ENCODE measurements around the gene ZNF485. TPM values are rescaled to one million over a fixed set of nuclear protein-coding genes. Genes with fewer than 3 reads are reported as not detected.
"Not testable (repeated sequence)": the region's sequence is repeated elsewhere in the genome, so short reads cannot be mapped to it uniquely, and the experiment has no call there.

The ZNF485 gene
- total RNA-seq, 5 donors from 2014 or later (not counting 1 experiment from before 2014, with no cell fraction given), result 2.3 to 11.9 (median 9.0) TPM

DNA sequence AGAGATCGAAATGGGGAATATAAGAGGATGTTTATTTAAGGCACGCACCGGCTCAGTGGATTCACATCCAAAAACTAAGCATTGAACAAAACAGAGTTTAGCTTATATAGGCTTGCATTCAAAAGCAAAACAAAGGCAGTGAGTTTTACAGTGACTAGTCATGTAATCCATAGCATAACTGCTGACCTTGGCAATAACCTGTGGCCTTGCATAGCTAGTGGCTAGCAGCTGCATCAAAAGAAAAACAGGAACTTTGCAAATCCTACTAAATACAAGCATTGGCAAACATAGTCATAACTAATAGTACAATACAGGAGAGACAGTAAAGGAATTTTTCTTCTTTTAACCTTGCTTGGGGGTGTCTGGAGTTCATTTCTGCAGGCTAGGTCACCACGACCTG, 9.7 kb upstream of the ZNF485 start:
- no peaks in the 10 kb centered on the region for H3K27me3 Mint-ChIP-seq
- H3K36me3 ChIP-seq (ENCODE audit: control insufficient read depth in 2 of 2, extremely low read depth in 1 of 2, insufficient read depth in 1 of 2, low read length in 1 of 2), result no peaks in the 10 kb centered on the region
- H3K27ac ChIP-seq (ENCODE audit: low read length), result peak overlapping the region; percentile 69
- peak overlapping the region in 1 of 3 donors; percentile 81 for H3K4me3 Mint-ChIP-seq
- peaks cover 28 to 35% (median 34%) of the 10 kb centered on the region in 3 donors for H3K4me1 Mint-ChIP-seq
- H3K36me3 Mint-ChIP-seq, result no peaks in the 10 kb centered on the region
- ChIA-PET POLR2A (interaction anchor here in 1 of 2 donors (0.6 kb wide), 1 partner anchor 94 kb away, joined by 3 read pairs; no protein-coding TSS in a partner anchor), CTCF (no interaction called here)
- no peaks in the 10 kb centered on the region for H3K27me3 ChIP-seq (replicated peaks in 1 of 2; ENCODE audit: control insufficient read depth in 2 of 2, extremely low read depth in 1 of 2, insufficient read depth in 2 of 2, low read length in 1 of 2)
- no CpG with 5 or more reads among the region's 4 CpGs for WGBS (ENCODE audit: insufficient coverage)
- H3K4me1 ChIP-seq (ENCODE audit: control insufficient read depth in 1 of 2, extremely low read depth in 1 of 2, insufficient read depth in 2 of 2, low read length in 2 of 2), result peaks cover 17 to 32% of the 10 kb centered on the region in 2 experiments
- ATAC-seq (replicated peaks in 1 of 4), result no peak
- H3K9me3 Mint-ChIP-seq, result peaks cover 0 to 4% (median 0%) of the 10 kb centered on the region in 3 donors
- H3K27ac Mint-ChIP-seq, result peak overlapping the region; percentile 16 to 91
- peaks cover 2% of the 10 kb centered on the region for H3K9me3 ChIP-seq
- DNase-seq, result no peak
- no peak overlapping the region for H3K4me3 ChIP-seq (ENCODE audit: control insufficient read depth in 1 of 2, extremely low read depth in 1 of 2, low read length in 1 of 2)

DNA sequence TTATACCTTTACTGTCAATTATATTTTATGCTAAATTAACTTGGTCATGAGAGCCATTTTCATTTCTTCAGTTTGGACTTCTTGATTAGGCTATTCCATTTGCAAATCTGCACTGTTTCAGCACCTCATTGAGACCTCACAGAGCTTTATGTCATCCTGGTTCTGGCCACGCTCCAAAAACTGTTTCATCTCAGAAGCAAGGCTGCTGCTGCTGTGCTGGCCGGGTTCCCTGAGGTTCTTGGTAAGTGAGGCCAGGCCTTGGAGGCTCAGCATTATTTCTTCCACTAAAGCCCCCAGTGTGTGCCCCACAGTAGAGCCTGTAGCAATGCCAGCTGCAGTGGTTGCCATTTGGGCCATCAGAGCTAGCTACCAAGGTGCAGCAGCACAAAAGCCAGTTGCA, 7.8 kb upstream of the ZNF485 start:
- Mint-ChIP-seq H3K27me3 (no peaks in the 10 kb centered on the region), H3K36me3 (no peaks in the 10 kb centered on the region), H3K4me3 (no peak overlapping the region), H3K9me3 (no peaks in the 10 kb centered on the region), H3K4me1 (peaks cover 28 to 35% (median 34%) of the 10 kb centered on the region in 3 donors), H3K27ac (no peak overlapping the region)
- ATAC-seq (replicated peaks in 1 of 4) (no peak), DNase-seq (no peak)
- ChIA-PET POLR2A (no interaction called here), CTCF (no interaction called here)
- Histone ChIP-seq H3K27ac (ENCODE audit: low read length) (no peak overlapping the region), H3K4me1 (ENCODE audit: control insufficient read depth in 1 of 2, extremely low read depth in 1 of 2, insufficient read depth in 2 of 2, low read length in 2 of 2) (peaks cover 17 to 32% of the 10 kb centered on the region in 2 experiments), H3K9me3 (no peaks in the 10 kb centered on the region), H3K4me3 (ENCODE audit: control insufficient read depth in 1 of 2, extremely low read depth in 1 of 2, low read length in 1 of 2) (no peak overlapping the region), H3K36me3 (ENCODE audit: control insufficient read depth in 2 of 2, extremely low read depth in 1 of 2, insufficient read depth in 1 of 2, low read length in 1 of 2) (no peaks in the 10 kb centered on the region), H3K27me3 (replicated peaks in 1 of 2; ENCODE audit: control insufficient read depth in 2 of 2, extremely low read depth in 1 of 2, insufficient read depth in 2 of 2, low read length in 1 of 2) (no peaks in the 10 kb centered on the region)
- 79% methylated on average over 2 of the region's 2 CpGs for WGBS (ENCODE audit: insufficient coverage)

- Mint-ChIP-seq H3K4me3 (no peak overlapping the region), H3K9me3 (no peaks in the 10 kb centered on the region), H3K36me3 (no peaks in the 10 kb centered on the region), H3K27me3 (no peaks in the 10 kb centered on the region), H3K27ac (peak overlapping the region in 1 of 2 donors; percentile 15), H3K4me1 (peaks cover 27 to 31% (median 29%) of the 10 kb centered on the region in 3 donors)
- H3K9me3 ChIP-seq, result no peaks in the 10 kb centered on the region
- ATAC-seq (replicated peaks in 1 of 4) (no peak), DNase-seq (no peak)
- peaks cover 17 to 29% of the 10 kb centered on the region in 2 experiments for H3K4me1 ChIP-seq (ENCODE audit: control insufficient read depth in 1 of 2, extremely low read depth in 1 of 2, insufficient read depth in 2 of 2, low read length in 2 of 2)
- WGBS (ENCODE audit: insufficient coverage), result no CpG with 5 or more reads among the region's 2 CpGs
- H3K27ac ChIP-seq (ENCODE audit: low read length), result no peak overlapping the region
- CTCF ChIA-PET, result interaction anchor here in 1 of 2 donors (0.6 kb wide), 1 partner anchor 20 kb away, joined by 3 read pairs; no protein-coding TSS in a partner anchor
- POLR2A ChIA-PET, result no interaction called here
- H3K36me3 ChIP-seq (ENCODE audit: control insufficient read depth in 2 of 2, extremely low read depth in 1 of 2, insufficient read depth in 1 of 2, low read length in 1 of 2), result no peaks in the 10 kb centered on the region
- no peak overlapping the region for H3K4me3 ChIP-seq (ENCODE audit: control insufficient read depth in 1 of 2, extremely low read depth in 1 of 2, low read length in 1 of 2)
- H3K27me3 ChIP-seq (replicated peaks in 1 of 2; ENCODE audit: control insufficient read depth in 2 of 2, extremely low read depth in 1 of 2, insufficient read depth in 2 of 2, low read length in 1 of 2), result no peaks in the 10 kb centered on the region
Measured at GRCh38 chr10:43599333-43599732, 6.9 kb upstream of the ZNF485 start.

GRCh38 chr10:43601576-43601975, 4.7 kb upstream of the ZNF485 start:
- H3K4me3 Mint-ChIP-seq; H3K36me3 ChIP-seq (ENCODE audit: control insufficient read depth in 2 of 2, extremely low read depth in 1 of 2, insufficient read depth in 1 of 2, low read length in 1 of 2); H3K36me3 Mint-ChIP-seq; POLR2A ChIA-PET; DNase-seq; H3K9me3 Mint-ChIP-seq; ATAC-seq (replicated peaks in 1 of 4); CTCF ChIA-PET; H3K4me3 ChIP-seq (ENCODE audit: control insufficient read depth in 1 of 2, extremely low read depth in 1 of 2, low read length in 1 of 2); H3K27ac Mint-ChIP-seq; H3K9me3 ChIP-seq; H3K27me3 Mint-ChIP-seq; H3K27me3 ChIP-seq (replicated peaks in 1 of 2; ENCODE audit: control insufficient read depth in 2 of 2, extremely low read depth in 1 of 2, insufficient read depth in 2 of 2, low read length in 1 of 2); H3K27ac ChIP-seq (ENCODE audit: low read length): not testable (repeated sequence)
- H3K4me1 ChIP-seq (ENCODE audit: control insufficient read depth in 1 of 2, extremely low read depth in 1 of 2, insufficient read depth in 2 of 2, low read length in 2 of 2), result peaks cover under 1 to 14% of the 10 kb centered on the region in 2 experiments
- peaks cover 12 to 16% (median 14%) of the 10 kb centered on the region in 3 donors for H3K4me1 Mint-ChIP-seq
- WGBS (ENCODE audit: insufficient coverage), result 93% methylated on average over 2 of the region's 6 CpGs

DNA sequence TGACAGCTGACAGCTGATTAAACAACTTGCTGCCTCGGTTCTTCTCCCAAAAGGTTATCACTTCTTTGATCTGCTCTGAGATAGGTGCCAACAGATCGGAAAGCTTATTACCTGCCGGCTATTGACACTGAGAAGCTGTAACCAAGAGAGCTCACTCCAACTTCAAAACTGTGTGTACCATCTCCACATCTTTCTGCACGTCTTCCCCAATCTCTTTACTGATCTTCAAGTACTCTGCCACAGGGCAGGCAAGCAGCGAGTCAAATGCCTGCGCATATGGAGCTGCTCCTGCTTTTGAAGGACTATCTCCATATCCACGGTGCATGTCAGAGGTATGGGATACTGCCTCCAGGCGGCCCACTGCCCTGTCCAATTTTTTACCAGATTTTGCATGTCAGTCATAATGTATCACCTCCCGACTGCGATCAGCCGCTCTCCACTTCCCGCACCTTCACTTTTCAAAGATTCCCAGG, 352 bp upstream of the ZNF485 start:
- POLR2A ChIA-PET, result no interaction called here
- ATAC-seq (replicated peaks in 1 of 4), result peak in 3 of 4 experiments; percentile 22 to 26 (median 25)
- peak overlapping the region; percentile 76 to 81 for H3K4me3 ChIP-seq (ENCODE audit: control insufficient read depth in 1 of 2, extremely low read depth in 1 of 2, low read length in 1 of 2)

DNA sequence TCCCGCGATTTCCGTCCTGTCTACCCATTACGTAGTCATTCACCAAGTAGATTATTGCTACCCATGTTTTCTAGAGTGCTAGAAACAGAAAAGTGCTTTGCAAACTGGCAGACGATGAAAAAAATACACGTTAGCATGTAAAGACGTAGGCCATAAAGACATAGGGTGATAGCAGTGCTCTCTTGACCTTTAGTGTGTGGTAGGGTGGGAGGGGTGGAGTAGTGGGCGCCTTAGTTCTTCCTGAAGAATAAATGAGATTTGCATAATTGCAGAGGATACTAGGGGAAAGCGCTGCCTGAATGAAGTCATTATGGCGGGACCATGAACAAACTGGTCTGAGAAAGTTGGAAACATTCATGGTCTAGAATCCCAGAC, 948 bp downstream of the ZNF485 start:
- Mint-ChIP-seq H3K9me3 (peaks cover 0 to 2% (median 0%) of the 10 kb centered on the region in 3 donors), H3K27me3 (no peaks in the 10 kb centered on the region), H3K27ac (peak overlapping the region; percentile 36 to 66), H3K36me3 (peaks cover 40% of the 10 kb centered on the region), H3K4me3 (peak overlapping the region; percentile 82 to 85 (median 84)), H3K4me1 (peaks cover 33 to 42% (median 39%) of the 10 kb centered on the region in 3 donors)
- Histone ChIP-seq H3K4me3 (ENCODE audit: control insufficient read depth in 1 of 2, extremely low read depth in 1 of 2, low read length in 1 of 2) (peak overlapping the region; percentile 76 to 81), H3K4me1 (ENCODE audit: control insufficient read depth in 1 of 2, extremely low read depth in 1 of 2, insufficient read depth in 2 of 2, low read length in 2 of 2) (peaks cover 5 to 21% of the 10 kb centered on the region in 2 experiments), H3K27me3 (replicated peaks in 1 of 2; ENCODE audit: control insufficient read depth in 2 of 2, extremely low read depth in 1 of 2, insufficient read depth in 2 of 2, low read length in 1 of 2) (no peaks in the 10 kb centered on the region), H3K27ac (ENCODE audit: low read length) (no peak overlapping the region), H3K9me3 (no peaks in the 10 kb centered on the region), H3K36me3 (ENCODE audit: control insufficient read depth in 2 of 2, extremely low read depth in 1 of 2, insufficient read depth in 1 of 2, low read length in 1 of 2) (peaks cover 0 to 10% of the 10 kb centered on the region in 2 donors)
- ATAC-seq (replicated peaks in 1 of 4), result no peak
- CTCF ChIA-PET, result interaction anchor here in 1 of 2 donors (1.2 kb wide), 1 partner anchor 83 kb away, joined by 3 read pairs; no protein-coding TSS in a partner anchor
- WGBS (ENCODE audit: insufficient coverage), result 93% methylated on average over 10 of the region's 10 CpGs
- no peak for DNase-seq
- POLR2A ChIA-PET, result interaction anchor here in 1 of 2 donors (0.5 kb wide), 1 partner anchor 436 kb away, joined by 7 read pairs; no protein-coding TSS in a partner anchor

More for the DNA sequence above, 352 bp upstream of the ZNF485 start:
- Histone ChIP-seq H3K36me3 (ENCODE audit: control insufficient read depth in 2 of 2, extremely low read depth in 1 of 2, insufficient read depth in 1 of 2, low read length in 1 of 2) (peaks cover 0 to 3% of the 10 kb centered on the region in 2 donors), H3K9me3 (no peaks in the 10 kb centered on the region), H3K4me1 (ENCODE audit: control insufficient read depth in 1 of 2, extremely low read depth in 1 of 2, insufficient read depth in 2 of 2, low read length in 2 of 2) (peaks cover 5 to 21% of the 10 kb centered on the region in 2 experiments), H3K27ac (ENCODE audit: low read length) (peak overlapping the region; percentile 31), H3K27me3 (replicated peaks in 1 of 2; ENCODE audit: control insufficient read depth in 2 of 2, extremely low read depth in 1 of 2, insufficient read depth in 2 of 2, low read length in 1 of 2) (no peaks in the 10 kb centered on the region)
- Mint-ChIP-seq H3K9me3 (no peaks in the 10 kb centered on the region), H3K4me1 (peaks cover 33 to 42% (median 39%) of the 10 kb centered on the region in 3 donors), H3K36me3 (peaks cover 29% of the 10 kb centered on the region), H3K27ac (peak overlapping the region; percentile 63 to 86), H3K27me3 (no peaks in the 10 kb centered on the region), H3K4me3 (peak overlapping the region; percentile 82 to 85 (median 84))
- CTCF ChIA-PET, result no interaction called here
- WGBS (ENCODE audit: insufficient coverage), result 65% methylated on average over 11 of the region's 12 CpGs
- peak in 1 of 35 experiments; percentile 3 for DNase-seq
